Inflammatory macrophage (primary cell): Measurements from ENCODE around the gene UBA5.
A peak's percentile ranks its signal among the peaks of the same experiment; 100 is the strongest.

Source experiments
- DNase-seq, 2 donors: peaks; one replicate each; pipeline ENCODE4 v3.0.0-alpha.2; 2020 to 2022

The UBA5 gene

DNA sequence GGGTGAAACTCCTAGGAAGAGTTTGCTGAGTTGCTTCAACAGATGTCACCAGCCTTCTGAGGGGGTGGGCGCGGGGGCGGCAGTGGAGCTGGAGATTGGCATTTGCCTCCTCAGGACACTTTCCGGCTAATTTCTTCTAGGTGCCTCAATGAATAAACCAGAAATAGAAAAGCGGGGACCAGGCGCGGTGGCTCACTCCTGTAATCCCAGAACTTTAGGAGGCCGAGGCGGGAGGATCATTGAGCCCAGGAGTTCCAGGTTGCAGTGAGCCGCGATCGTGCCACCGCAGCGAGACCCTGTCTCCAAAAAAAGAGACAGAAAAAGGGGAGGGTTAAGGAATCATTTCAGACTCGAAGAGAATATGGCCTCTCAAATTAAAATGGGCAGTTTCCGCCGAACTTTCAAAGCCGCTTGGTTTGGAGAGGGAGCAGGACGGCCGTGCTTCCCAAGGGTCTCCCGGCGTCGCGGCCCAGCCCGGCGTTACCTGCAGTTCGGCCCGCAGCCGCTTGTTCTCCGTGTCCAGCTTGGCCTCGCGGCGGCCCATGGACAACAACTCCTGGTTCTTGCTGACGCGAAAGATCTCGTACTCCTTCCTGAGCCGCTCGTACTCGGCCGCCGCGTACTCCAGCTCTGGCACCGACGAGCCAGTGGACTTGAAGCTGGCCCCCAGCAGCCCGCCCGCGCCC lies 61.5 kb downstream of the UBA5 start:
- peak; percentile 43 to 60 for DNase-seq

GRCh38 chr3:132722165-132723023 lies 62.3 kb downstream of the UBA5 start, which contains the start of gene NPHP3:
TSS of gene NPHP3 (minus strand) at chr3:132722409. CDS start at chr3:132722355, 54 bp downstream.
- DNase-seq, result peak; percentile 93 to 96

DNA sequence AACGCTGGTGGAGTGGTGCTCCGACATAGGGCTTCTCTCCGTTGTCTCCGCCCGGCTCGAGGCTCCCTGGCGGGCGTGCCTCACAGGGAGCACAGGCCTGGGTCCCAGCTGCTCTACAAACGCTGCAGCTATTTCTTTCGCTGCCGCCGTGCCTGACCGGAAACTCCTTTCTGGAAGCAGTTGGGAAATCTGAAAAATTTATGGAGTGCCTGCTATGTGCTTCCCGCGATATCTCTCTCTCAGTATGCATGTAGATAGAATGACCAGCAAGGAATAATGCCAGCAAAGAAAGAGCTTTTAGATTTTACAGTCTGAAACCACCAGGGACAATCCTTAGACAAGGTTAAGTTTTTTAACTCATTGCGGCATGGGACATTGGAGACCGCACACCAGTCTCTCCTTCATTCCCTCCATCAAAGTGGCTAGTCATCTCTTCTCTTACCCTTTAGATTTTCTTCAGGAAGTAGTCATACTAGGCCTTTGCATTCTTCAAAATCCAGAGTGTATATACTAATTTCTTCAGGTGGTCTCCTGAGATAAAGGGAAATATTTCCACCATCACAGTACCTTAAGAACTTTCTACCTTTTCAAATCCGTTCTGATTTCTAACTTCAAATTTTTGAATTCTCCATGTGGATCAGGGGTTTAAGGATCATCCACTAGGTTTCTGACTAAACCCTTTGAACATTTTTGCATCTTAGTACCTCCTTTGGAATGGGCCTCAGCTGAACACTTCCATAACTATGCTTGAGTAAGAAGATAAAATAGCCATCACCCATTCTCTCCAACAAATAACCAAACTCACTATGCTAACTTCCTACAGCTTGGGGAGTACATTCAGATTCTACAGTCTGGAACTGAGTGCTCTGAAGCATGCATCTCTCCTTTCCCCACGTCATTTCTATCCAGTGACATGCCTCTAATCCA lies 63.2 kb downstream of the UBA5 start:
- DNase-seq, result no peak

- DNase-seq, result peak; percentile 38 to 68
These were observed 66.3 kb downstream of the UBA5 start for GRCh38 chr3:132726341-132726823.
